Myocyte (in vitro differentiated cells): ENCODE measurements around the gene MTHFD2L. TPM values are rescaled to one million over a fixed set of nuclear protein-coding genes. Genes with fewer than 3 reads are reported as not detected.
"Not testable (repeated sequence)": the region's sequence is repeated elsewhere in the genome, so short reads cannot be mapped to it uniquely, and the experiment has no call there.

Source experiments
- DNase-seq: peaks from one replicate; pipeline ENCODE4 v3.0.0-alpha.2; 2012; ENCODE audit warnings: low read depth
- total RNA-seq: library from RNA; depleted of rRNA; stranded (reverse); fragments of >200 nt; gene quantifications from 2 replicates; pipeline ENCODE4 v1.2.3, GENCODE V29; 2014

The MTHFD2L gene
- total RNA-seq, 1 donor from 2014 or later, result 20.9 TPM

- DNase-seq, result no peak
These were observed 173.3 kb downstream of the MTHFD2L start for GRCh38 chr4:74331252-74331651.

DNA sequence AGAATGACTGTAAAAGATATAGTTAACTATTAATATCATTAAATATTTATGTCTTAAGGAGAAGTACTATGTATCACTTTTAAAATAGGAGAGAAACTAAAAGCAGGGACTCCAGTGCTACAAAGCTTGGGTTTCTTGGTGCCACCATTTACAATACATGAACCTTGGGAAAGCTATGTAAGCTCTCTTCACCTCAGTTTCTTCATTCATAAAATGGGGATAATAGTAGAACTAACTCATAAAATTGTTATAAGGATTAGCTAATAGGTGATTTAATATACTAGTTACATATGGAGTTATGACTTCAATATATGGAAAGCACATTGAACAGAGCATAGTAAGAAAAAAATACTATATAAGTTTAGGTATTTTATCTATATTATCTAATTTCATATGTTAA, 174.0 kb downstream of the MTHFD2L start:
- no peak for DNase-seq

- no peak for DNase-seq
These were observed 176.7 kb downstream of the MTHFD2L start for GRCh38 chr4:74334636-74335035.

GRCh38 chr4:74335341-74336021, 177.6 kb downstream of the MTHFD2L start:
- no peak for DNase-seq

DNA sequence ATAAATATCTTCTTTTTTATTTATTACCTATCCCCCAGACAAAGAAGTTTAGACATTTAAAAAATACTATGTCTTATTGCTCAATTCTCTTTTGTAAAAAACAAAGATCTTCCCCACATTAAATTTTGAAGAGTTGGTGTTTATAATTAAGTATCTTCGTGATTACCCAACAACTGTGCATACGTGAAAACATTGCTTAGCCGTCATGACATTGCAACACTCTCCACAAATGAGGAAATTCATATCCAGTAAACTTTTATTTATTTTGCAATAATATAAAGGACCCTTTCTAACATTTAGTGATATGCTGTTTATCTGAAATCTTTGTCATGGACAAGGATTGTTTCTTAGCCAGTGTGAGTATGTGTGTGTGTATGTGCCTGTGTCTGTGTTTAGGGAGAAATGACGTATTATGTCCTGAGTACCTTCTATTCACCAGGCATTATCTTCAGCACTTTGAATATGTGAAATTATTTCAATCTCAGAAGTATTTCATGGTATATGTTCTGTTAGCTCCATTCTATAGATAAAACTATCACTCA, 180.9 kb downstream of the MTHFD2L start:
- no peak for DNase-seq

GRCh38 chr4:74339501-74339900, 181.6 kb downstream of the MTHFD2L start:
- DNase-seq, result no peak

DNA sequence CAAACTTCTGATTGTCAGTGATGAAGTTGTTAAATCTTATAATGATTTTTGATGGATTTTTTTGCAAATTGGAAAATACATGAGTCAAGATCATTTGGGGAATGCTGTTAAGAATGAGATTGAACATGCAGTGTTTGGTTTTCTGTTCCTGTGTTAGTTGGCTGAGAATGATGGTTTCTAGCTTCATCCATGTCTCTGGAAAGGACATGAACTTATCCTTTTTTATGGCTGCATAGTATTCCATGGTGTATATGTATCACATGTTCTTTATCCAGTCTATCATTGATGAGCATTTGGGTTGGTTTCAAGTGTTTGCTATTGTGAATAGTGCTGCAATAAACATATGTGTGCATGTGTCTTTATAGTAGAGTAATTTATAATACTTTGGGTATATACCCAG, 182.5 kb downstream of the MTHFD2L start:
- DNase-seq, result not testable (repeated sequence)

GRCh38 chr4:74344031-74344430, 186.1 kb downstream of the MTHFD2L start:
- no peak for DNase-seq

Other genes with a start within 250 kb of the MTHFD2L start
- not detected in 2 replicates for gene PF4, start 176.1 kb upstream of the MTHFD2L start, total RNA-seq
- gene PPBP, start 169.9 kb upstream of the MTHFD2L start, total RNA-seq, result not detected in 2 replicates
- gene CXCL5, start 159.4 kb upstream of the MTHFD2L start, total RNA-seq, result not detected in 2 replicates
- 1.8 and 3.1 TPM in 2 replicates for gene CXCL3, start 119.4 kb upstream of the MTHFD2L start, total RNA-seq
- 1.8 and 2.6 TPM in 2 replicates for gene CXCL2, start 58.9 kb upstream of the MTHFD2L start, total RNA-seq
- 0.42 TPM in 1 of 2 replicates, not detected in the other for gene EPGN, start 150.4 kb downstream of the MTHFD2L start, total RNA-seq
- 0.05 TPM in 1 of 2 replicates, not detected in the other for gene EREG, start 207.0 kb downstream of the MTHFD2L start, total RNA-seq